OCI-LY1 (cell line): ENCODE data around the gene SAMD3.

Experiments
- H2AFZ ChIP-seq: fragments of 200-600 bp; sonication (generic), shearing (Covaris generic); 2 replicates; pipeline ENCODE4 v1.6.0; 2014; ENCODE audit warnings: antibody characterized with exemption, mild to moderate bottlenecking, low read length
- H3F3A ChIP-seq: fragments of 200-600 bp; sonication (generic), shearing (Covaris generic); 2 replicates; pipeline ENCODE4 v1.6.0; 2014; ENCODE audit warnings: mild to moderate bottlenecking, antibody characterized with exemption, low read length, moderate library complexity; ENCODE audit not compliant: insufficient read depth
- H3K27ac ChIP-seq: fragments of 200-600 bp; sonication (generic); 2 replicates; pipeline ENCODE4 v1.5.1; 2014; ENCODE audit warnings: low read length, mixed run types, mild to moderate bottlenecking, low read depth; ENCODE audit not compliant: poor library complexity, severe bottlenecking
- H3K27me3 ChIP-seq: fragments of 200-600 bp; sonication (generic); 2 replicates; pipeline ENCODE4 v1.6.0; 2014; ENCODE audit warnings: antibody characterized with exemption, mild to moderate bottlenecking, low read length, moderate library complexity; ENCODE audit not compliant: insufficient read depth
- H3K36me3 ChIP-seq: fragments of 200-600 bp; sonication (generic); 2 replicates; pipeline ENCODE4 v1.6.1; 2014; ENCODE audit warnings: mild to moderate bottlenecking, antibody characterized with exemption, low read length, moderate library complexity, mixed read lengths; ENCODE audit not compliant: insufficient read depth
- H3K4me1 ChIP-seq: fragments of 200-600 bp; sonication (generic); 2 replicates; pipeline ENCODE4 v1.5.1; 2014; ENCODE audit warnings: mild to moderate bottlenecking, low read length, moderate library complexity; ENCODE audit not compliant: insufficient read depth, severe bottlenecking
- H3K4me2 ChIP-seq: fragments of 200-600 bp; sonication (generic), shearing (Covaris generic); 2 replicates; pipeline ENCODE4 v1.6.1; 2014; ENCODE audit warnings: low read length
- H3K4me3 ChIP-seq: fragments of 200-600 bp; sonication (generic); 2 replicates; pipeline ENCODE4 v1.5.1; 2014; ENCODE audit warnings: low read length, low read depth, mild to moderate bottlenecking, mixed read lengths; ENCODE audit not compliant: poor library complexity, severe bottlenecking
- H3K79me2 ChIP-seq: fragments of 200-600 bp; shearing (Covaris generic); 2 replicates; pipeline ENCODE4 v1.6.1; 2016; ENCODE audit warnings: mixed run types, low read length, mixed read lengths; ENCODE audit not compliant: insufficient read depth
- H3K9ac ChIP-seq: fragments of 200-600 bp; sonication (generic), shearing (Covaris generic); 2 replicates; pipeline ENCODE4 v1.6.1; 2014; ENCODE audit warnings: mild to moderate bottlenecking, low read length, mixed read lengths
- H3K9me2 ChIP-seq: fragments of 200-600 bp; sonication (generic), shearing (Covaris generic); 2 replicates; pipeline ENCODE4 v1.6.1; 2014; ENCODE audit warnings: low read depth, mild to moderate bottlenecking, low read length, mixed read lengths
- H3K9me3 ChIP-seq: fragments of 200-600 bp; shearing (Covaris generic); 2 replicates; pipeline ENCODE4 v1.6.1; 2014; ENCODE audit warnings: low read length, mixed read lengths
- H4K20me1 ChIP-seq: fragments of 200-600 bp; sonication (generic), shearing (Covaris generic); 2 replicates; pipeline ENCODE4 v1.6.0; 2016; ENCODE audit warnings: mild to moderate bottlenecking, low read length; ENCODE audit not compliant: insufficient read depth
- CTCF ChIP-seq: fragments of 200-600 bp; sonication (generic), shearing (Covaris generic); IDR thresholded peaks from 2 replicates; pipeline ENCODE4 v1.5.1; 2017; ENCODE audit warnings: mild to moderate bottlenecking, antibody characterized with exemption, low read length, moderate library complexity, mixed read lengths
- EZH2 ChIP-seq: fragments of 200-600 bp; sonication (generic), shearing (Covaris generic); IDR thresholded peaks from 2 replicates; pipeline ENCODE4 v1.8.0; 2017; ENCODE audit warnings: borderline replicate concordance, mixed run types, mild to moderate bottlenecking, antibody characterized with exemption, low read length, moderate library complexity, mixed read lengths

SAMD3 gene

DNA sequence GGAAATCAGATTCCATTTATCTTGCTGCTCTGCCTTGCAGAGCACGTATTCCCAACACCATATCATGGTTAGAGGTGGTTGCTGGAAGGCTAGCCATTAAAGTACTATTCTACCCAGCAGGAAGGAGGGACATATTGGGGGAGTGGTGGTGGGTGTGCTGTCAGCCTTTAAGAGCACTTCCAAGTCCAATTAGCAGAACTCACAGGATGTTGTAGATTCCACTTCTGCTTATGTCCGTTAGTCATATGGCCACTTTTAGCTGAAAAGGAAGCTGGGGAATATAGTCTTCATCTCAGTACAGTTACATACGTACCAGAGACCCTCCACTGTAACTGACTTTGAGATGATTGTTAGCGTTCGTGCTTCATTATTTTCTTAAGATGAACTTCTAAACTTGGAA lies 94.4 kb downstream of the SAMD3 start:
- H3K9me3 ChIP-seq, result no peaks in the 10 kb centered on the region
- no peak overlapping the region for H3K4me2 ChIP-seq
- TF ChIP-seq CTCF, result no peak
- TF ChIP-seq EZH2, result no peak
- no peak overlapping the region for H3K27ac ChIP-seq
- no peaks in the 10 kb centered on the region for H3K9me2 ChIP-seq
- H3K79me2 ChIP-seq, result no peaks in the 10 kb centered on the region
- H3K4me1 ChIP-seq, result peaks cover 12% of the 10 kb centered on the region
- H3K4me3 ChIP-seq, result no peak overlapping the region
- no peaks in the 10 kb centered on the region for H3K27me3 ChIP-seq
- no peaks in the 10 kb centered on the region for H3K36me3 ChIP-seq
- no peak overlapping the region for H3K9ac ChIP-seq
- no peak overlapping the region for H2AFZ ChIP-seq
- H4K20me1 ChIP-seq, result no peaks in the 10 kb centered on the region
- no peaks in the 10 kb centered on the region for H3F3A ChIP-seq

GRCh38 chr6:130127195-130127594 lies 95.6 kb downstream of the SAMD3 start:
- no peak for TF ChIP-seq EZH2
- no peak for TF ChIP-seq CTCF
- no peak overlapping the region for H3K4me2 ChIP-seq

DNA sequence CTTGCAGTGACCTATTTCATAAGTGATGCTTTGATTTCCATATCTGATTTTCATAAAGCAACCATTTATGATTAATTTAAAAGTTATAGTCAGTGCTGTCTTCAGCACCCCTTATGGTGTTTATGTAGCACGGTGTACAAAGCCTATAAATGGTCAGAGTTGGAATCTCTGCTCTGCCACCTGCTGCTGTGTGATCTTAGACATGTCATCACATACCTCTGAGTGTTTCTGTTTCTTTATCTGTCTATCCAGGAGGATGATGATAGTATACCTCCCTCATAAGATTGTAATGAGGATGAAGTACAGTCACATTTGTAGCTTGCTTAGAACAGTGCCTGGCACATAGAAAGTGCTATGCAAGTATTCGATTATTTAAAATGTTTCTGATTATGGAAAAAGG lies 100.5 kb downstream of the SAMD3 start:
- H3K9me2 ChIP-seq, result no peaks in the 10 kb centered on the region
- H4K20me1 ChIP-seq, result no peaks in the 10 kb centered on the region
- no peaks in the 10 kb centered on the region for H3K79me2 ChIP-seq
- H3F3A ChIP-seq, result no peaks in the 10 kb centered on the region
- H3K9ac ChIP-seq, result no peak overlapping the region
- no peaks in the 10 kb centered on the region for H3K27me3 ChIP-seq
- H3K4me2 ChIP-seq, result no peak overlapping the region
- H3K4me3 ChIP-seq, result no peak overlapping the region
- no peaks in the 10 kb centered on the region for H3K36me3 ChIP-seq
- no peak overlapping the region for H3K27ac ChIP-seq
- H3K4me1 ChIP-seq, result peaks cover 14% of the 10 kb centered on the region
- H2AFZ ChIP-seq, result no peak overlapping the region
- no peaks in the 10 kb centered on the region for H3K9me3 ChIP-seq
- TF ChIP-seq CTCF (no peak), EZH2 (no peak)

More at GRCh38 chr6:130127195-130127594, 95.6 kb downstream of the SAMD3 start:
- Histone ChIP-seq H3K36me3 (no peaks in the 10 kb centered on the region), H3K4me1 (peaks cover 5% of the 10 kb centered on the region), H3K9me3 (no peaks in the 10 kb centered on the region), H3K27ac (no peak overlapping the region), H3K27me3 (no peaks in the 10 kb centered on the region), H2AFZ (no peak overlapping the region), H3K79me2 (no peaks in the 10 kb centered on the region), H3K4me3 (no peak overlapping the region), H3K9me2 (no peaks in the 10 kb centered on the region), H3F3A (no peaks in the 10 kb centered on the region), H4K20me1 (no peaks in the 10 kb centered on the region), H3K9ac (no peak overlapping the region)
